ENCODE data around the gene MRPL44. TPM values are rescaled to one million over a fixed set of nuclear protein-coding genes. Genes with fewer than 3 reads are reported as not detected.

Gene MRPL44
- total and polyA plus RNA-seq, 2 of the 13 experiments (the other 11 are each of a cell fraction or from before 2014, with no cell fraction given): 38.4 to 78.0 TPM

GRCh38 chr2:224008702-224009261, 51.5 kb downstream of the MRPL44 start (continued):
- TF ChIP-seq CSRNP1 (CRISPR knock-in tag; IDR thresholded peaks at IDR 0.05) (no peak), CC2D1A (CRISPR knock-in tag; IDR thresholded peaks at IDR 0.05) (0 out of 2 replicates have a peak, but pooled peaks have one; percentile 28), POGK (CRISPR knock-in tag; conservative IDR thresholded peaks at IDR 0.05) (no peak; the same call in 1 of the 2 replicates), CENPBD1 (CRISPR knock-in tag; IDR thresholded peaks at IDR 0.05; ENCODE audit: borderline replicate concordance, low read depth) (no peak), FOXA3 (CRISPR knock-in tag; IDR thresholded peaks at IDR 0.05) (peak; percentile 39; the same call in 1 of the 2 replicates), ZNF747 (CRISPR knock-in tag; IDR thresholded peaks at IDR 0.05; ENCODE audit: borderline replicate concordance) (no peak), CENPT (CRISPR knock-in tag; IDR thresholded peaks at IDR 0.05; ENCODE audit: low read depth) (no peak), PRDM4 (CRISPR knock-in tag; IDR thresholded peaks at IDR 0.05; ENCODE audit: borderline replicate concordance) (no peak), ZNF768 (CRISPR knock-in tag; IDR thresholded peaks at IDR 0.05) (0 out of 2 replicates have a peak, but pooled peaks have one; percentile 13), STAT5B (CRISPR knock-in tag; IDR thresholded peaks at IDR 0.05) (no peak), KAT7 (CRISPR knock-in tag; IDR thresholded peaks at IDR 0.05; ENCODE audit: borderline replicate concordance) (no peak), EP300 (IDR thresholded peaks at IDR 0.05; ENCODE audit: low read depth in 2 of 2, low read length in 2 of 2) (no peak), EP300 (CRISPR knock-in tag; IDR thresholded peaks at IDR 0.05; ENCODE audit: borderline replicate concordance) (0 out of 2 replicates have a peak, but pooled peaks have one; percentile 13), ZBED4 (CRISPR knock-in tag; IDR thresholded peaks at IDR 0.05; ENCODE audit: borderline replicate concordance) (no peak), SMAD1 (CRISPR knock-in tag; IDR thresholded peaks at IDR 0.05; ENCODE audit: borderline replicate concordance, low read depth) (no peak), TRIM22 (IDR thresholded peaks at IDR 0.05) (no peak), RXRB (CRISPR knock-in tag; IDR thresholded peaks at IDR 0.05; ENCODE audit: borderline replicate concordance) (no peak)

All from HepG2 (cell line).